Activated naive CD8-positive, alpha-beta T cell treated with anti-CD3 and anti-CD28 coated beads for 36 hours (primary cell): ENCODE data around the gene EIF2B2. TPM values are rescaled to one million over a fixed set of nuclear protein-coding genes. Genes with fewer than 3 reads are reported as not detected.
"Not testable (repeated sequence)": the region's sequence is repeated elsewhere in the genome, so short reads cannot be mapped to it uniquely, and the experiment has no call there.

Source experiments
- DNase-seq: peaks from one replicate; pipeline ENCODE4 v3.0.0; 2021
- H3K27ac Mint-ChIP-seq: one replicate; pipeline ENCODE4 v1.8.0; 2022; ENCODE audit warnings: mild to moderate bottlenecking, moderate library complexity, mixed read lengths
- H3K27me3 Mint-ChIP-seq: one replicate; pipeline ENCODE4 v1.8.0; 2022; ENCODE audit warnings: mild to moderate bottlenecking, mixed read lengths
- H3K36me3 Mint-ChIP-seq: one replicate; pipeline ENCODE4 v1.8.0; 2021; ENCODE audit warnings: mild to moderate bottlenecking, mixed read lengths
- H3K4me1 Mint-ChIP-seq: one replicate; pipeline ENCODE4 v1.8.0; 2021; ENCODE audit warnings: mixed read lengths
- H3K4me3 Mint-ChIP-seq: one replicate; pipeline ENCODE4 v1.8.0; 2022; ENCODE audit warnings: mild to moderate bottlenecking, moderate library complexity, mixed read lengths
- H3K9me3 Mint-ChIP-seq: one replicate; pipeline ENCODE4 v1.8.0; 2022; ENCODE audit warnings: mixed read lengths
- total RNA-seq, 2 experiments: library from RNA; stranded (reverse); gene quantifications; one replicate each; pipeline ENCODE4 v1.2.3, GENCODE V29; 2021

EIF2B2 gene
- total RNA-seq, 2 experiments from 2014 or later, result 55.6 to 60.1 TPM

DNA sequence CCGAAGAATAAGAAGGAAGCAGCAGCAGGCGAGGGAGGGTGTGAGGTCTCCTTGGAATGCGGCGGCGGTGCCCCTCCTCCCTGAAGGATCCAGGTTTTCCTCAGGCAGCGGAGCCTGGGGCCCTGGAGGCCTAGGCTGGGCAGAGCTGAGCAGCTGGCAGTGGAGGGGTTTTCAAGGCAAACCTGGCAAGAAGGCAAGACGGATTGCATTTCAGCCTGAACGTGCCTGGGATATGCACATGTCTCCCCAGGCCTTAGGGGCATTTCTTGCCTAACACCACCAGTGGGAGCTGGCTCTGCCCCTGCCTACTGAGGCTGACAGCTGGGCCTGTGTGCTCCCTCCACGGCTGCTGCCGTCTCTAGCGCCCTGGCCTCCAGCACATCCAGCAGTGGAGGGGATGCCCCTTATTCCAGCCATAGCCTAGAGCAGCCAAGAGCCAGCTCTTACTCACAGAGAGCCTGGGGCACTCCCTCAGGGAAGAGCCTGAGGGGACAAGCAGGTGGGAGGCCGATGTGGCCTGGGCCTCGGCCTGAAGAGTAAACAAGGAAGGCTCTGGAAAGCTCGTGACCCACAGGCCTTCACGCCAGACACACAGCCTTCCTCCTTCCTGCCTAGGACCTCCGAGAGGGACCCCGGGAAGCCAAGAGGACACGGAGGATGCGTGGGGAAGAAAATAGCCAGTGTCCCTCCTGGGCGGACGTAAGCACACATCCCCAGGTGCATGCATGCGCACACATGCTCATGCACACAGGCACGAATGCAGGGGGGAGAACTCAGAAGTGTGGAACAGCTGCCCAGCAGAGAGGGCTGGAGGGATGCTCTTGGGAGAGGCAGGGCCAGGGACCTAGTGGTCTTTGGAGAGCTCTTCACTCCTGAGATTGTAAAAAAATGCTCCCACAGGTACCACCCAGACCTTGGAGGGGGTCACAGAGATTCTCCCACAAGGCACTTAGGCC is 23.0 kb upstream of the EIF2B2 start:
- Mint-ChIP-seq H3K27ac (no peak overlapping the region), H3K36me3 (no peaks in the 10 kb centered on the region), H3K4me1 (no peaks in the 10 kb centered on the region), H3K27me3 (no peaks in the 10 kb centered on the region), H3K4me3 (no peak overlapping the region), H3K9me3 (no peaks in the 10 kb centered on the region)
- DNase-seq, result no peak

DNA sequence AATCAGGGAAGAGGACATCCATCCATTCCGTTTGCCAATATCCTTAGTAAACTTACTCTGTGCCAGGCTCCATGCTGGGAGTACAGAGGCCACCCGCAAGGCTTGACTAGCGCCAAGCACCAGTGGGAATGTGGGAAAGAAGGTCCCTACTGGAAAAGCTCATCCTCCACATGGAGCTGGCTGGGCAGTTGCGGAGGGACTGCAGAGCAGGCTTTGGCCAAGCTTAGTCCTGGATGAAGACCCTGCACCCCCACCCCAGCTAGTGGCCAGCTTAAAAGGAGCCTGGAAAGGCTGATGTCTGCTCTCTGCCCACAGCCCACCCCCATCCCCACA is 22.4 kb upstream of the EIF2B2 start:
- no peak overlapping the region for H3K27ac Mint-ChIP-seq
- H3K27me3 Mint-ChIP-seq, result no peaks in the 10 kb centered on the region
- no peak overlapping the region for H3K4me3 Mint-ChIP-seq
- DNase-seq, result no peak
- no peaks in the 10 kb centered on the region for H3K36me3 Mint-ChIP-seq
- no peaks in the 10 kb centered on the region for H3K9me3 Mint-ChIP-seq
- no peaks in the 10 kb centered on the region for H3K4me1 Mint-ChIP-seq

DNA sequence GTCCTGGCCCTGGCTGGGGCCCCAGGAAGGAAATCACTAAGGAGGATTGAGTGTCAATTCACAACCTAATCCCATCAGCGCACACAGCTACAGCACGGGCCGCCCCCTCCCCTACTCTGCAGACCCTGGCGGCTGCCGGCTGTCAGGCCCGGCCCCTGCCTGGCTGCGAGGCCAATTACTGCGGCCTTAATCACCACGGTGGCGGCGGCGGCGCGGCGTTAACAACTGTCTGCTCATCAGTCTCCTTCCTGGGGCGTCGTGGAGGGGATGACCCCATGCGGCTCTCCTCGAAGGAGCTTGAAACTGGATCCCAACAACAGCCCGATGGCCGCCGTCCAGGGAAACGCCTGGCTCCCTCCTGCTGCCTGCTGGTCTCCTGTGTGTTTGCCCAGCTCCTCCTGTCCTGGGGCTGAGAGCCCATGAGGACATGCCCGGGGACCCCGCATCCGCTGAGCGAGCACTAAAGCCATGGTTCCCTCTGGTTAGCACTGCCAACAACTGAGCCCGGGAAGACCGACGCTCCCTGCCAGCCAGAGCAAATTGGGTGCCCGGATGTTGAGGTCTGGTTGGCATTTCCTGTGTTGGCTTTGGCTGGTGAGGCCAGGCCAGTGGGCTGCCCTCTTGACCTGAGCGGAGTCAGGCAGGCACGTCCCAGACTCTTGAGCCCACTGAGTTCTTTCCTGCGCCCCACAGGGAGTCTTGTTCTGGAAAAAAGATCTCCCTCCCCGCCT is 21.8 kb upstream of the EIF2B2 start:
- no peaks in the 10 kb centered on the region for H3K9me3 Mint-ChIP-seq
- no peaks in the 10 kb centered on the region for H3K36me3 Mint-ChIP-seq
- DNase-seq, result no peak
- no peak overlapping the region for H3K27ac Mint-ChIP-seq
- no peaks in the 10 kb centered on the region for H3K4me1 Mint-ChIP-seq
- no peaks in the 10 kb centered on the region for H3K27me3 Mint-ChIP-seq
- no peak overlapping the region for H3K4me3 Mint-ChIP-seq

DNA sequence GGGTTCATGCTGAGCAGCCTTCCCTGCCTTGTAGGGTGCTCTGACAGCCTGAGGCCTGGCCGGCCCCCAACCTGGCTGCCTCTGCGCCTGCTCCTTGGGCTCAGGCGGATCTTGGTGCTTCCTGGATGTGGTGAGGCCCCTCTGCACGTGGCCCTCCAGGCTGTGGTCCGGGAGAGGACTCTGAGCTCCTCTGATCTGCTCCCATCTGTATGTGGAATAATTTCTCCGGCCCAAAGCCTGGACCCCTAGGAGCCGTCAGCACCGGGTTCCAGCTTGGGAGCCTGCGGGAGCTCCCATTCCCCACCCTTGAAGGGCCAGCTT is 21.3 kb upstream of the EIF2B2 start:
- DNase-seq, result no peak
- H3K4me3 Mint-ChIP-seq, result no peak overlapping the region
- H3K27me3 Mint-ChIP-seq, result no peaks in the 10 kb centered on the region
- no peak overlapping the region for H3K27ac Mint-ChIP-seq
- H3K9me3 Mint-ChIP-seq, result no peaks in the 10 kb centered on the region
- H3K36me3 Mint-ChIP-seq, result no peaks in the 10 kb centered on the region
- H3K4me1 Mint-ChIP-seq, result no peaks in the 10 kb centered on the region

DNA sequence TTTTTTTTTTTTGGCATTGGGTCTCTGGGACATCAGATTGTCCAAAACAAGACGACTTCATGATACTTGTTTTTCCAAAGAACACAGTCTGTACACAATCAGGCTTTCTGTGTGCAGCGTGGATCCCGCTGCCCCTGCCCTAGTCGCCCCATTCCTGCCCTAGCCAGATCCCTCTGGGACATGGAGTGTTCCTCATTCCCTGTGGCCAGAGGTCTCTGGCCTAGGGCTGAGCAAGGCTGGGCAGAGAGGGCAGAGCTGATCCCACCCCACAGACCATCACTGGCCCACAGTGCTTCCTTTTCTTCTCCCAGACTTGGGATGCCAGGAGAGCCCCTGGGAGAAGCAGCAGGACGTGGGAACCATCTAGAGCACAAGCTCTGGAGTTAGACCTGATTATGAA is 20.9 kb upstream of the EIF2B2 start:
- Mint-ChIP-seq H3K27ac (no peak overlapping the region), H3K27me3 (no peaks in the 10 kb centered on the region), H3K9me3 (no peaks in the 10 kb centered on the region), H3K4me1 (no peaks in the 10 kb centered on the region), H3K36me3 (no peaks in the 10 kb centered on the region), H3K4me3 (no peak overlapping the region)
- DNase-seq, result no peak

DNA sequence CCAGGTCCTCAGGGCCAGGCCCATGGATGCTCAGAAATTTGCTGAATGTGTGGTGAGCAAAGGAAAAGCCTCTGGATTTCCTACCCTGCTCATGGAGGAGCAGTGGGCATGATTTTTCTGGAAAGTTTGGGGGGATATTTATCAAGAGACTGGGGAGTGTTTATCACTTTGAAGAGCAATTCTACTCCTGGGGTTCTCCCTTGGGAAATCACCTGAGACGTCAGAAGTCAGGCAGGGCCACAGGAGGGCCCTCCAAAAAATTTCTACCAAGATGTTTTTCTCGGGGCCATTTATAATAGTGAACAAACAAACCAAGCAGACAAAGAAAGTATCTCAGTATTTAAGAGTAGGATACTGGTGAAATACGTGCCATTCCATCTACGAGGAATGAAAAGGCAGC is 20.1 kb upstream of the EIF2B2 start:
- Mint-ChIP-seq H3K27ac (no peak overlapping the region), H3K4me3 (no peak overlapping the region), H3K9me3 (no peaks in the 10 kb centered on the region), H3K36me3 (no peaks in the 10 kb centered on the region), H3K4me1 (no peaks in the 10 kb centered on the region), H3K27me3 (no peaks in the 10 kb centered on the region)
- no peak for DNase-seq

DNA sequence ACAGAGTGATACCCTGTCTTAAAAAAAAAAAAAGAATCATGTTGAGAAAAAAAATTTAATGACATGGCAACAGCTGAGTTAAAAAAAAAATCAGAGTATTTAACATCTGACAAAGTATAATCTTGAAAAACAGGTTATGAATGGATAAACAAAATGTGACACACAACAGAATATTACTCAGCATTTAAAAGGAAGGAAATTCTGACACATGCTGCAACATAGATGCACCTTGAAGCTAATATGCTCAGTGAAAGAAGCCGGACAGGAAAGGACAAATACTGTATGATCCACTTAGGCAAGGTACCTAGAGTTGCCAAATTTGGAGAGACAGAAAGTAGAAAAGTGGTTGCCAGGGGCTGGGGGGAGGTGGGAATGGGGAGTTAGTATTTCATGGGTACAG is 19.4 kb upstream of the EIF2B2 start:
- no peak for DNase-seq
- no peaks in the 10 kb centered on the region for H3K9me3 Mint-ChIP-seq
- no peaks in the 10 kb centered on the region for H3K4me1 Mint-ChIP-seq
- H3K27ac Mint-ChIP-seq, result no peak overlapping the region
- H3K4me3 Mint-ChIP-seq, result no peak overlapping the region
- H3K27me3 Mint-ChIP-seq, result no peaks in the 10 kb centered on the region
- no peaks in the 10 kb centered on the region for H3K36me3 Mint-ChIP-seq

DNA sequence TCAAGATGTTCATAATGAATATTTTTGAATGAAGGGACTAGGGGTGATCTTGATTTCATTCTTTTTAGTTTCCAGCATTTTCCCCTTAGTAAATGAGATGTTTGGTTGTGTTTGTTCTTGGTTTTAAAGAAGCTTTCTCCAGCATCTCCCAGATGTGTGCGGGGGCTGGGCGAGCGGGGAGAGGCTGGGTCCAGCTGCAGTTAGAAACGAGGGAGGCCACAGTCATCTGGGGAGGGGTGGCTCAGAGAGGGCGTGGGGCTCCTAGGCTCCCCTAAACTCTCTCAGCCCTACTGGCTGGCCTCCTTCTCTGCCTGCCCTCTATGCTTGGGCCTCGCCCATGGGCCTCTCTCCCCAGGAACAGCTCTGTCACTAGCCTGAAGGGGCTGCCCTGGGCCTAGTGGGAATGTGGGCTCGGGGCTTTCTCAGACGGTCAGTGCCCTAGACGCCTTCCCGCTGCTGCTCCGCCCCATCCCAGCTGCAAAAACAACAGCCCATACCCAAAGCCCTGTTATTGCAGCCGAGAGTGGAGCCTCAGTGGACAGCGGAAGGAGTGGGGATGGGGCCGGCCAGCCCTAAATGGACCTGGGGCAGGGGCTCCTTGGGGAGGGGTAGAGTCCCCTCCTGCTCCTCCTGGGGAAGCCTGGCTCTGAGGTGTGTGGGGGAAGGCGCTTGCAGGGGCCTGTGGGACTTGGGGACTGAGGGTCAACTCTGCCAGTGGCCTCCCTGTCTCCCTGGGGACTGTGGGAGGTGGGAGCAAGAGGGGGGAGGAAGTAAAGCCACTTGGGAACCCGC is 18.3 kb upstream of the EIF2B2 start:
- Mint-ChIP-seq H3K9me3 (no peaks in the 10 kb centered on the region), H3K27ac (no peak overlapping the region), H3K36me3 (no peaks in the 10 kb centered on the region), H3K27me3 (no peaks in the 10 kb centered on the region), H3K4me1 (no peaks in the 10 kb centered on the region), H3K4me3 (no peak overlapping the region)
- DNase-seq, result no peak

DNA sequence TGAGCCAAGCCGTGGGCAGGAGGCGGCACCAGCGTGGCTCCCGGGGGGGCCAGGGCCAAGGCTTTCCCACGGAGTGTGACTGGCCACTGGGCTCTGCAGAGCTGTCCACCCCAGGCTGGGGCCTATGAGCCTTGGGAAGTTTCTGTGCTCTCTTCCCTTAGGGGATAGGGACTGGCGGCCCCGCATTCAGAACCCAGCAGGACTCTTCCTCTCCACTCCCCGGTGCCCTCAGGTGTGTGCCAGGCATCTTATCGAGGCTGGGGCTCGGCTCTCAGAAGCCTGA is 17.8 kb upstream of the EIF2B2 start:
- no peaks in the 10 kb centered on the region for H3K4me1 Mint-ChIP-seq
- no peaks in the 10 kb centered on the region for H3K36me3 Mint-ChIP-seq
- H3K9me3 Mint-ChIP-seq, result no peaks in the 10 kb centered on the region
- no peak overlapping the region for H3K27ac Mint-ChIP-seq
- no peak for DNase-seq
- no peaks in the 10 kb centered on the region for H3K27me3 Mint-ChIP-seq
- H3K4me3 Mint-ChIP-seq, result no peak overlapping the region

DNA sequence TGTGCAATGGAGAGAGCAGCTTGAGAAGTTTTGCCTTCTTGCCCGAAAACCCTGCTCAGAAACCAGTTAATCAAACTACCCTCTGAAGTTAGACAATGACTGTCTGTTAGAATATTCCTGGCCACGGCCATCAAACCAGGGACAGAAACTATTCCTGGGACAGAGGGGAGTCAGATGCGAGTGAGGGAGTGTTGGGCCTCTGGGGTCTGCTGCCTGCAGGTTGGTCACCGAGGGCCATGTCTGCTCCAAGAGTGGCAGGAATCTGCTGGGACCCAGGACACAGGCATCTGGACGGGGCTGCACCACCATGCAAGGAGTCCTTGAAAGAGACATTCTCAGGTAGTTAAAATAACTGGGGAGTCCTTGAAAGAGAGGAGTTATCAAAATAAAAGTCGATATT is 16.9 kb upstream of the EIF2B2 start:
- Mint-ChIP-seq H3K27ac (no peak overlapping the region), H3K9me3 (no peaks in the 10 kb centered on the region), H3K4me1 (no peaks in the 10 kb centered on the region), H3K4me3 (no peak overlapping the region), H3K36me3 (no peaks in the 10 kb centered on the region), H3K27me3 (no peaks in the 10 kb centered on the region)
- no peak for DNase-seq

DNA sequence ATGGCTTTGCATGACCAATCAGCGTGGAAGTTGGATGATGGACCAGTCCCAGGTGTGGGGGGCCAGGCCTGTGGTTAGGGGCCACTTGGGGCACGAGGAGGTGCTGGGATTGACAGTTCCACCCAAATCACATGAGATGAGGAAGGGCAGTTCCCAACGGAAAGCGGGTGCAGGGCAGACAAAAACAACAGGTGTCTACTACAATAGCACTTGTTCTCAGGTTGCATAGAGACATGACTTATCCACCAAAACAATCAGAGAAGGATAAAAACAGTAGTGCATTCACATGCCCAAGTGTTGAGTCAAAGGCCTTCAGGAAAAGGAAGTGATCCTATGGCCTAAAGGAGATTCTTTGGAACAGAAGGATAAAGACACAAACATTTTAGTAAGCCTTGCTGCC is 14.6 kb upstream of the EIF2B2 start:
- Mint-ChIP-seq H3K4me1 (no peaks in the 10 kb centered on the region), H3K27me3 (no peaks in the 10 kb centered on the region), H3K27ac (no peak overlapping the region), H3K4me3 (no peak overlapping the region), H3K36me3 (no peaks in the 10 kb centered on the region), H3K9me3 (no peaks in the 10 kb centered on the region)
- DNase-seq, result no peak

DNA sequence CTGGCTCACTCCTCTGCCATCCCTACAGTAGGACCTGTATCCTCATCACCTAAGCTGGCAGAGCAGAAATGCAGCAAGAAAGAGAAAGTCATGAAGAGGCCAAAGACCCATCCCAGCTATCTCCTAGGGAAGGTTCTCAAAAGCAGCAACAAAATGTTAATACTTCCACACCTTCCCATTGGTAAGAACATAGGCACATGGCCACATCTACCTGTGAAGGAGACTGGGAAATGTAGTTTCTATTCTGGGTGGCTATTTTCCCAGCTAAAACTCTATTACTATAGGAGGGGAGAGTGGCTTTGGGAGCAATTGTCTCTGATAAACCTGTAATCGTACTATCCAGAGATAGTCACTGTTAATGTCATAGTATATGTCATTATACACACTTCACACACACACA is 13.7 kb upstream of the EIF2B2 start:
- no peaks in the 10 kb centered on the region for H3K27me3 Mint-ChIP-seq
- H3K27ac Mint-ChIP-seq, result no peak overlapping the region
- no peaks in the 10 kb centered on the region for H3K4me1 Mint-ChIP-seq
- H3K36me3 Mint-ChIP-seq, result no peaks in the 10 kb centered on the region
- no peak overlapping the region for H3K4me3 Mint-ChIP-seq
- H3K9me3 Mint-ChIP-seq, result no peaks in the 10 kb centered on the region
- no peak for DNase-seq

DNA sequence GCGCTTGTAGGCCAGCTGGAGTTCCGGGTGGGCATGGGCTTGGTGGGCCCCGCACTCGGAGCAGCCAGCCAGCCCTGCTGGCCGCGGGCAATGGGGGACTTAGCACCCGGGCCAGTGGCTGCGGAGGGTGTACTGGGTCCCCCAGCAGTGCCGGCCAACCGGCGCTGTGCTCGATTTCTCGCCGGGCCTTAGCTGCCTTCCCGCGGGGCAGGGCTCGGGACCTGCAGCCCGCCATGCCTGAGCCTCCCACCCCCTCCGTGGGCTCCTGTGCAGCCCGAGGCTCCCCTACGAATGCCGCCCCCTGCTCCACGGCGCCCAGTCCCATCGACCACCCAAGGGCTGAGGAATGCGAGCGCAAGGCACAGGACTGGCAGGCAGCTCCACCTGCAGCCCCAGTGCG is 8.5 kb upstream of the EIF2B2 start:
- not testable (repeated sequence) for H3K27ac Mint-ChIP-seq, H3K4me3 Mint-ChIP-seq, DNase-seq, H3K4me1 Mint-ChIP-seq, H3K27me3 Mint-ChIP-seq, H3K36me3 Mint-ChIP-seq, H3K9me3 Mint-ChIP-seq

DNA sequence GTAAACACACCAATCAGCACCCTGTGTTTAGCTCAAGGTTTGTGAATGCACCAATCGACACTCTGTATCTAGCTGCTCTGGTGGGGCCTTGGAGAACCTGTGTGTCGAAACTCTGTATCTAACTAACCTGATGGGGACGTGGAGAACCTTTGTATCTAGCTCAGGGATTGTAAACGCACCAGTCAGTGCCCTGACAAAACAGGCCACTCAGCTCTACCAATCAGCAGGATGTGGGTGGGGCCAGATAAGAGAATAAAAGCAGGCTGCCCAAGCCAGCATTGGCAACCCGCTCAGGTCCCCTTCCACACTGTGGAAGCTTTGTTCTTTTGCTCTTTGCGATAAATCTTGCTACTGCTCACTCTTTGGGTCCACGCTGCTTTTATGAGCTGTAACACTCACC is 6.9 kb upstream of the EIF2B2 start:
- H3K27ac Mint-ChIP-seq, H3K4me3 Mint-ChIP-seq, H3K27me3 Mint-ChIP-seq, H3K9me3 Mint-ChIP-seq, H3K36me3 Mint-ChIP-seq, DNase-seq, H3K4me1 Mint-ChIP-seq: not testable (repeated sequence)

DNA sequence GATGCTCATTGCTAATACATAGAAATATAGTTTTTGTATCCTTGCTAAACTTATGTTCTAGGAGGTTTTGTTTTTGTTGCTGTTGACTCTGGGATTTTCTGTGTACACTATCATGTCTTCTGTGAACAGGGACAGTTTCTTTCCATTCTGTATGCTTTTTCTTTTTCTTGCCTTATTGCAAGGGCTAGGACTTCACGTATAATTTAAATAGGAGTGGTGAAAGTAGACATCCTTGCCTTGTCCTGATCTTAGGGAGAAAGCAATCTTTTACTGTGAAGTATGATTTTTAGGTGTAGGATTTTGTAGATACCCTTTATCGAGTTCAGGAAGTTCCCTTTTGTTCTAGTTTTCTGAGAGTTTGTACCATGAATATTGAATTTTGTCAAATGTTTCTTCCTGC is 1.5 kb upstream of the EIF2B2 start:
- peaks cover 25% of the 10 kb centered on the region for H3K4me1 Mint-ChIP-seq
- no peak for DNase-seq
- no peak overlapping the region for H3K4me3 Mint-ChIP-seq
- no peaks in the 10 kb centered on the region for H3K27me3 Mint-ChIP-seq
- peaks cover 20% of the 10 kb centered on the region for H3K36me3 Mint-ChIP-seq
- no peaks in the 10 kb centered on the region for H3K9me3 Mint-ChIP-seq
- no peak overlapping the region for H3K27ac Mint-ChIP-seq

DNA sequence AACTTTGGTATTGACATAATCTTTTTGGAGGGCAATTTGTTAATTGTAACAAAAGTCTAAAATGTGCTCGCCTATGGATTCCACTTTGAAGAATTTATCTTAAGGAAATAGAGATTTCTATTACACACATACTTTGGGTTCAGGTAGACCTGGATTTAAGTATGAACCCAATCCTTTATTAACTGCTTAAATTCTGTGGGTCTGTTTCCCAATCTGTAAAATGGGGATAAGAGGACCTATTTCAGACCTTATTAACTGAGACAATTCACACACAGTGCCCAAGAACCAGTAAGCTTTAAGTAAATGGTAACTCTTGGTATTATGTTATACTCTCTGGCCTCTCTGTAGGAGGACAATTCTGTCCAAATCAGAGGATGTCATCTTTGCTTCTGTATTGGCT is 822 bp upstream of the EIF2B2 start:
- peaks cover 30% of the 10 kb centered on the region for H3K4me1 Mint-ChIP-seq
- H3K4me3 Mint-ChIP-seq, result peak overlapping the region; percentile 99
- H3K27me3 Mint-ChIP-seq, result no peaks in the 10 kb centered on the region
- H3K27ac Mint-ChIP-seq, result peak overlapping the region; percentile 95
- H3K36me3 Mint-ChIP-seq, result peaks cover 26% of the 10 kb centered on the region
- DNase-seq, result no peak
- H3K9me3 Mint-ChIP-seq, result no peaks in the 10 kb centered on the region
